ENCODE measurements around the gene MGLL.

MGLL gene

DNA sequence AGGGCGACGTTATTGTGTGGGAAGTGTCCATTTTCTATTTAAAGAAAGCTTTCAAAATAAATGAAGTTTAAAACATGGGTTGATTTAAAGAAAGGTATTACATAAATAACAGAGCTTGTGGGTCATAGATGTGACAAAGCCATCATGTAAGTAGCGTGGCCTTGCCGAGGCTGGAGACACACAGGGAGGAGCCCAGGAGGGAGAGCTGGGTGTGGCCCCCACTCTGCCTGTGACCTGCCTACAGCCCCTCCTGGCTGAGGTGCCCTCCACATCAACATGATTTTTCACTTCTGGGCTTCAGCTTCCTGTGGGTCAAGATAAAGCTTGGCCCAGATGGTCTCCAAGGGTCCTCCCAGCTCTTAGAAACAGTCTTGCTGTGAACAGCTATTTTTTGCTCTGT is 12.5 kb upstream of the MGLL start:
- no peak for DNase-seq

DNA sequence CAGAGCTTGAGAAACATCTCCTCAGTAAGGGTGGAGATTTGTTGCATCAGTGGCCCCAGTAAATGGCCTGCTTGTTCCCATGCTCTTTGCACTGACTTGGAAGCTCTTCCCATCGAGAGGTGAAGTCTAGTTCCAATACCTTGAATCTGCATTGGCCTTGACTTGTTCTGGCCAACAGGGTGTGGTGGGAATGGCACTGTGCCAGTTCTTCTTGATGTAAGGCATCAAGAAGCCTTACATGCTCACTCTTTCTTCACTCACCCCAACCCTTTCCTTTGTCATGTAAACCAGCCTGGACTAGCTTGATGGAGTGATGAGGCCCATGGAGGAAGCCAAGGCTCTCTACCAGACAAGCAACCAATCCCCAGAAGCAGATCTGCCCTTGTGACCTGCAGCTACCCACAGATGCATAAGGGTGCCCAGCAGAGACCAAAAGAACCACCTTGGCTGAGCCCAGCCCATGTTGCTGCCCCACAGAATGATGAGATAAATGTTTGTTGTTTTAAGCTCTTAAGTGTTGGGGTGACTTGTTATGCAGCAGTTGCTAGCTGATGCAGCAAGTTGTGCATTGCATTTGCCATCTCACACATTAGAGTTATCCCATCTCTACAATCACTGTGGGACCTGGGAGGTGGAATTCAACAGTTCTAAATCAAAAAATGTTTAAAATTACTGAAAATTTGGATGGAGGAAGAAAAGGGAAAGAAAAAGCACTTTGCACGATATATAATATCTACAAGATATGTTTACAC is 11.1 kb upstream of the MGLL start:
- DNase-seq, result no peak

DNA sequence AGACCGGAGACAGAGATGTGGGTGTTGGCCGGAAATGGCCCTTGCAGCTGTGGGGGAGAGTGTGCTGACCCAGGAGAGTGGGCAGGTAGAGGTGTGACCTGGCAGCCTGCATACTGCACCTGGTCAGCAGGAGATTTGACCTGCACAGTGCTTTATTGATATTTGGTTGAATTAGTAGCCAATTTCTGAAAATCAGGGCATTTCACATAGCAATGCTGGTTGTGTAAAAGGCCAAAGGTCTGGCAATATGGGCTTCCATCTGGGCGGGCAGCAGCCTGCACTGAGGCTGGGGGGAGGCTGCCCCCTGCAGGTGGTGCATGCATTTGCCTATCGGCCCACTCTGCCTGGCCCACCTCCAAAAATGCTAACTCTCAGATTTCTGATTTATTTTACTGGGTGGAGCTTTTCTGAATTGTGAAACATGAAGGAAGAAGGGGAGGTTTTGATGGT is 9.4 kb upstream of the MGLL start:
- DNase-seq, result no peak

DNA sequence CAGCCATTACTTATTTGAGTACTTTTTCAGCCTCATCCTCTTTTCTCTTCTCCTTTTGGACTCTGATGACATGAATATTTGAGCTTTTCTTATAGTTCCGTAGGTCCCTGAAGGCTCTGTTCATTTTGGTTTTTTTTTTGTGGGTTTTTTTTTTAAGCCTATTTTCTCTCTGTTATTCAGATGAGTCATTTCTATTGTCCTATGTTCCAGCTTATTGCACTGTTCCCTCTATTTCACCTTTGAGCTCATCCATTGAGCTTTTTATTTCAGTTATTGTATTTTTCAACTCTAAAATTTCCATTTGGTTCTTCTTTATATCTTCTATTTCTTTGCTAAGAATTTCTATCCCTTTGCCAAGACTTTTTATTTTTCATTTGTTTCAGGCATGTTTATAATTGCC is 7.2 kb upstream of the MGLL start:
- no peak for DNase-seq

DNA sequence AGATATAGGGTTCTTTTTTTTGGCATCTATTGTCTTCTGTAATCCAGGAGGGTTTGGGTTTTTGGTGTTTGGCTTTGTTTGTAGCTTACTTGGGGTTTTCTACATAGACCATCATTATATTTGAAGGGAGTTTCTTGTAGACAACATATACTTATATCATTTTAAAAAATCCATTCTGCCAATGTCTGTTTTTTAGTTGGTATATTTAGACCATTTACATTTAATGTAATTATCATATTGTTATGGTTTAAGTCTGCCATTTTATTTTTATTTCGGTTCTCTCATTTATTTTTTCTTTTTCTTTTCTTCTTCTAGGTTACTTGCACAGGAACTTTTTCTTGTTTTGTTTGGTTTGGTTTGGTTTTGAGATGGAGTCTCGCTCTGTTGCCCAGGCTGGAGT is 5.5 kb upstream of the MGLL start:
- DNase-seq, result no peak

DNA sequence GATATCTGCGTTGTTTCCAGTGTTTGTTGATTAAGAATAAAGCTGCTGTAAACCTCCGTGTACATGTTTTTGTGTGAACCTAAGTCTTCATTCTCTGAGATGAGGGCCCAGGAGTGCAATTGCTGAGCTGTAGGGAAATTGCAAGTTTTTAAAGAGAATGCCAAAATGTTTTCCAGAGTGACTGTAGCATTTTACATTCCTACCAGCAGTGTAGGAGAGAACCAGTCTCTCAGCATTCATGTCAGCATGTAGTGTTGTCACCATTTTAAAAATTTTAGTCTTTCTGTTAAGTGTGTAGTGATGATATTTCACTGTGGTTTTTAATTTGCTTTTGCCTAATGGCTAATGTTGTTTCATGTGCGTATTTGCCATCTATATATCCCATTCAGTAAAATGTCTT is 3.4 kb upstream of the MGLL start:
- DNase-seq, result no peak

DNA sequence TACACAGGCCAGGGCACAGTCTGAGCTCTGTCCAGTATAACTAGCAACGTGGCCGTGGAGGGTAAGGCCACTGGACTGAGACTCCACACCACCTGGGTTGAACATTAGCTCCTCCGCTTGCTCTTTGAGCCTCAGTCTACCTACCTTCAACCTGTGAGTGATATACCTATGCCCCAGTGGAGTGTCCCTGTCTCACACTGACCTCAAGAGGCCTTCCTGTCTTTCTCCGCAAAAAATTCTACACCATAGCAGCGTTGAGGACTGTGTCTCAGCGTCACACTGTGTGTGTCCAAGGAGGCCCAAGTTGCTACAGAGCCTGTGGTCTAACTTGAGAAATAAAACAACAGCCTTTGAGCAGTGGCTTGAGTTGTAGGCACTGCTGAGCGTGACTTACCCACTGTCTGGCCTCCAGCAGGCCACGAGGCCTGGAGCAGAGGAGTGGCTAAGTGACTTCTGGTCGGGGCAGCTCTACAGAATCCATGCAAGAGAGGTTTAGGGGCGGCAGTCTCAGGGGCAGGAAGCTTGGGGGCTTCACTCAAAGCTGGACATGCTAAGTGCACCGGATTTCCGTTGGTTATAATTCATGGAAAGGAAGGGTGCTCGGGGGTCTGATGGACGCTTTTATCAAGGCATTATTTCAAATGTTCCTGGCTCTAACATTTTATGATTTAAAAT is 2.0 kb upstream of the MGLL start:
- no peak for DNase-seq

DNA sequence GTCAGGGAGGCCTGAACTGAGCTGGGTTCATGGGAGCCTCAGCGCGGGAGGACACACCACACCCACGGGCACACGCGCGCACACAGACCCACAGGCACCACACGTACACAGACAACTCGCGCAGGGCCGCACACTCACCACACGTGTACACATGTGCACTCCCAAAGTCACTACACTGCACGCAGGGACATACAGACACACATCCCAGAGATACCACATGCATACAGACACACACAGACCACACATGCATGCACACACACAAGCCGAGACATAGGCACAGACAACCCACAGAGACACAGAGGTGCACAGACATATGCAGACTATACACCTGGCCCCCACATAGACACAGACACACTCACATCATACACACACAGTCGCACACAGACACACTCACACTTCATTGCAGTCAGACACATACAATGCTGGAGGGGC is 1.1 kb upstream of the MGLL start:
- no peak for DNase-seq

DNA sequence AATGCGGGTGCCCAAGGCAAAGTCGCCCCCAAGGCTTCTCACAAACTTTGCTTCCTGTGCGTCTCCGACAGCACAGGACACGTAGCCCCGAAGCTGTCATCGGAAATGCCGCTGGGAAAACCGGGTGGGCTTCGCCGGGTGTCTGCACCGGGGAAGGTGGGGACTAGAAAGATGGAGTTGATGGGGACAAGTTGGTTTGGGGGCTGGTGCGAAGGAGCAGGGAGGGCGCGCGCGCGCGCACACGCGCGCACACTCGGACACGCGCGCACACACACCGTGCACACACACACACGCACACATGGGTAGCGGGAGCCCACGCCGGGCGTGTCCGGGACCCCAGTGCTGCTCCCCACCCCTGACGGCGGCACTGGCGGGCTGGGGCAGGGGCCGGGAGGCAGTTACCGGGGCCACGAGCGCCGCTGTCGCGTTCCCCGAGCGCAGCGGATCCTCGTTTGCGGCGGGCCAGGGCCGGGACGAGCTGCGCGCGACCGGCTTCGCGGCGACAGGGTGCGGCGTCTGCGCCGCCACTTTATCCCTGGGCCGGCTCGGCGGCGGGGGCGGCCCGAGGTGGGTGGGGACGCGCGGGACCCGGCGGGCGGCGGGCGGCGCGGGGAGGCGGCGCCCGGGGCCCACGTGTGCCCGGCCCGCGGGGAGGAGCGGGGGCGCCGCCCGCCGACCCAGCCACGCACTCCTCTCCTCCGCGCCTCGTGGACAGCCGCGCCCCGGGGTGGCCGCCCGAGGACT is 539 bp upstream of the MGLL start:
- DNase-seq, result no peak

DNA sequence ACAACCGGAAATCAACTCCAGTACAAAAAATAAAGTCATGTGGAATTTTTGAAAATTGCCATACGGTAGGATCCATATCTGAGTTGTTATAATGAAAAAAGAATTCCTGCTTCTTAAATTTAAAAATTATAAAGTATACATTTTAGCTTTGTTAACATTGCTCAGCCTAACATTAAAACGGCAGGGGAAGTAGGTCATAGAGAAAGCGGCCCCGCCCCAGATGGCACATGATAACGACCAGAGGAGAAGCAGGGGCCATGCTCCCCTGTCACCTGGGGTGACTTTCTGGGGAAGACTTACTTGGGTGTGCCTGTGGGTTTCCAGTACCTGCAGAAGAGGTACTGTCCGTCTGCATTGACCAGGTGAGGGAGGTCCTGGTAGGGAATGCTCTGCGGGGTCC is 921 bp downstream of the MGLL start:
- no peak for DNase-seq

DNA sequence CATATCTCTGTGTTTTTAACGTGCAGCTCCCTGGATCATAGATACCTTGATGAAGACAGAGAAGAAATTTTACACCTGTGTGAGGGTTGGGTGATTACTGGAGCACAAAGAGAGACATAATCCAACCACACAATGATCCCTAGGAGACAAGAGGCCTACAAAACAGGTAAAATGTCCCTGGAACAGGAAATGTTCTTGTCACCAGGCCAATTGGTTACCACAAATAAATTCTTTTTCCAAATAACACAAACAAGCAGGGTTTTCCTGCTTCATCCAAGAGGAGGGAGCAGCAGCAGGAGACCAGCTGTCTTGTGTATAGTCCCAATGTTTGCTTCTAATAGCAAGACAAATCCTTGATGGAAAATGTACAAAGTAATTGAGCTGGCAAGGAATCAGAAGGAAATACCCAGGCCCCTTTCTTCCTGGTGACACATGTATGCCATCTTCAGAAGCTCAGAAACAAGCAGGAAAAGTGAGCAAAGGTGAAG is 1.4 kb downstream of the MGLL start:
- peak; percentile 34 for DNase-seq

DNA sequence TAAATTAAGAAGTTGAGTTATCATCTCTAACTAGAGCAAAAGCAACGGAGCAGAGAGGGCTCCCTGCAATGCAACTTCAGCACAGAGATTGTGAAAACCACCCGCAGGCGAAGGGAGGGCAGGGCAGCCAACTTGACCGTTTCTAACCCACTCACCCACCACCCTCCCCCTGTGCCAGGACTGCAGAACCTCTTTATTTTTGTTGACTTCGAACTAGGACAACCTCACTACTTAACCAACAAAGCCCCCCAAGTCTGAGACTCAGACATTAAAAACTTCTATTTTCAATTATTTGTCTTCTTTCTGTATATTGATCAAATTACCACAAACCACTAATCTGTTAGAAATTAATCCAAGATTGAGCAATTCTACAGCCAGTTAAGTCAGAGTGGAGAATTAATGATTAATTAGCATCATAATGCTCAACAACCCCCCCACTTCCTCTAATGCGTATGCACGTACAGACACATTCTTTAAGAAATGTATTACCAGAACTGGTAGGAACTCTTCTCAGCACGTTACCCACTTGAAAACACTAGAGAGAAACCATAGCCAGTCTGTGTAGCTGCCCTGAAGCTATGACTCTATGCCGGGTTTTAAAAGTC is 2.0 kb downstream of the MGLL start:
- DNase-seq, result no peak

DNA sequence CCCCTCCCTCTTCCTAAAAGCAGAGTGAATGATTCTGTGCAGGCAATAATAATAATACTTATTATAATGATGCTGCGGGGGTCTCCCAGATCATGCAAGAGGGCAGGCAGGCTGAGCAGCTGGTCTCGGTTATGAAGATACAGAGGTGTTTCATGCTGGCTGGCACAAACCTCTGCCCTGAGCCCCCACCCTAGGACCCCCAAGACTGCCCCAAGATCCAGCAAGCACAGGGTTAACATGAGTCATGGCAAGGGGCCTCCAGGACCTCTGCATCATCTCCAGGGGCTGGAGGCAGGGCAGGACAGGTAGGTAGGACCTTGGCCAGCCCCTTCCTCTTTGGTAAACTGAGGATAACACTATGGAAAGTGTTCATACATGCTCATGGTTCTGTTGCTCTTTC is 2.7 kb downstream of the MGLL start:
- no peak for DNase-seq

DNA sequence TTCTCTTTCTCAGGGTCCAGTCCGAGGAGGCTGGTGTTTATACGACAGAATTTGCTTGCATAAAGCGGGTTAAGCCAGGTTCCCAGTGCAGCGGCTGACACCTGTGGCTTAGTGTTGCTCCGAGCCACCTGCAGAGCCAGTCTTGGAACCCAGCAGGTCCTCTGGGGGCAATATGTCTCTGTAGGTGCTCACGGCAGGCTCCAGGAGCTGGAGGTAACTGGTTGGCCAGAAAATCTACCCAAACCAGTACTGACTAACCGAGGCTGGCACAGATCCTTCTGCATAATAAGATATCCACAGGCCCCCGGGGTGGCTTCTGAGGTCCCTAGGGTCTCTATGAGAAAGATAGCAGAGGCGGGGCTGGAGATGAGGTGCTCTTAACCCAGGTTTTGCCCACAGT is 3.2 kb downstream of the MGLL start:
- no peak for DNase-seq

DNA sequence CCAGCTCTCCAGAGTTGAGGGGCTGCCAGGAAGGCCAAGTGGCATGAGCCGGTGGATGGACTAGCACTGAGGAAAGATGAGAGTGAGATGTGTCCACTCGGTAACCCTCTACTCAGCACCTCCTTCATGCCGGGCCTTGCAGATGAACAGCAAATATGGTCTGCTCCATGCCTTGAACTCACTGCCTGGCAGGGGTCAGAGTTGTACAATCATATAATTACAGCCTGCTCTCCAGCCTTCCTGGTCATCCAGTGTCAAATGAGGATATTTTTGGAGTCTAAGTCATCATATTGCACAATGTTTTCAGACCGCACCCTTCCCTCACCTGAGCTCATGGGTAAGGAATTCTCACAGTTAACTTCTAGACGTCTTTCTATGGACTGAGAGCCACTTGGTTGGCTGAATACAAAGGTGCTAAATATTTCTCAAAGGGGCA is 4.9 kb downstream of the MGLL start:
- no peak for DNase-seq

DNA sequence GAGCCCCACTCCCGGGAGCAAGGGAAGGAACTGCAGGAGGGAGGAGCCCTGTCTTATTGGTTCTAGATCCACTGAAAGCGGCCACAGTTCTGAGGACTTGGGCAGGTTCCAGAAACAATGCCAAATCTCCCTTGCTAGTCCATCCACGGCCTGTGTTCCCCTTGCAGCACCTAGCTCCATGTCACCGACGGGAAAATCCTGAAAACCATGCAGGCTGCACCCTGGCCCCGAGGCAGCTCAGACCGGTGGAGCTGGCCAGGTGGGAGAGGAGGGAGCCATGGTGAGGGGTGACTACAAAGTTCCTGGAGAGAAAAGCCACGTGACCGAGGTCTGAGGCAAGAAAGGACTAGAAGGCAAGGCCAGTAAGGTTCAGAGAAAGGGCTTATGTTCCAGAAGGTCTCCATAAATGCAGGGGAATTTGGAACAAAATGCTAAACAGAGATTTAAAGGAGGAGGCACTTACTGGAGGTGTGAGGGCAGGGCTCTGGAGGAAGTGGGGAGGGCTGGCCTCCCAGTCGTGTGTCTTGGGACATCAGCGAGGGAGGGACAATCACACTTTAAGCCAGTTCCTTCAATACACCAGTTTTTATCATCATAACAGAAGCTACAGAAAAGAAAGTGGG is 5.4 kb downstream of the MGLL start:
- no peak for DNase-seq

DNA sequence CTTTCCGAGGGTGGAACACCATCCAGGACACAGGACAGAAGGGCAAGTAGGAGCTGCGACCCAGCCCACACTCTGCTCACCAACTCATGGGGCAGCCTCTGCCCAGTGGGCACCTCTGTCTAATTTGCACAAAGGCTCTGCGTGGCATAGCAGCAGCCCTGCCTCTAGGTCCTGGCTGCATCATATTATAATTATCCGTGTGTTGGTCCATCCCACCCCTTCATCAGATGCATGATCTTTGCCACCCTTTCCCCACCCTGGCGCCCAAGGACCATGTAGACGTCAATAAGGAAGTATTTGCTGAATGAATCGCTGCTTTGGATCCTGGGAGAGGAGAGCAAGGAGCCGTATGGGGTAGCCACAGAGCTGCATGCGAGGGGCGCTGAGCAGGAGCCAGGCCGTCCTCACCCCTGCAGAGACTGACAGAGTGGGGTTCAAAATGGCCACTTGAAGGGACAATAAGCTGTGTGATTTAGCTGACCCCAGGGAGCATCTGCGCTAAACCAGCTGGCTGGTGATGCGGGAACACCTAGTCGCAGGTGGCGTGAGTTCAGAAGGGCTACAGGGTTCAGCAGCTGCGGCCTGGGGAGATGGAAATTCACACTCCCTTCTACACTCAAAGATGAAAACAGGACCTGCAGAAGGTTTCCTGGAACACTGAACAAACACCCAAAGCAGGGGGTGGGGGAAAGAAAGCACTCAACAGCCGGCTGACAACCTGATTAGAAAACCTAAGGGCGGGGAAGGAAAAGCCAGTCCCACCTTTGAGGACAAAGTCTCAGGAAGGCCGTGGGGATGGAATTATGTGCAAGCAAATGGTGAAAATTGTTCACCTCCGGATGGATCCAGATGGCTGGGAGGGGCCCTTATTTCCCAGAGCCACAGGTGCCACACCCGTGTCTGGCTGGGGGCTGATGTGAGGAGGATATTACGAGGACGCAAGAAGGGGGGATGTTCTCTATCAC is 6.4 kb downstream of the MGLL start:
- DNase-seq, result no peak

DNA sequence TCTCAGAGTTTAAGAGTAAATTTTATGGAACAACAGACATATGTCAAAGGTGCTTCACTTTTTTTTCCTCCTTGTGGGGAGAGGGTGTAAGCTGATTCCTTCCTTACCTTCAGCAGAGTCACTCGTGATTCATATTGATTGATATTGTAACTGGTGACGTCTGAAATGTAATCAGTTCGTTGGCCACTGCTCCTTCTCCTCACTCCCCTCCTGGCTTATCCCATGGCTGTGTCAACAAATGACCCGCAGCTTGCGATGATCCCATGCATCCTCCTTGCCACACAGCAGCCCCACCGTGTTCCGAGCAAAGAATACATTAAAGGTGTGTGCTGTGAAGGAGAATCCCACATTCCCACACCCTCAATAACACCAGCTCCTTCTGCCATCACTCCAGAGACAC is 7.3 kb downstream of the MGLL start:
- DNase-seq, result no peak

DNA sequence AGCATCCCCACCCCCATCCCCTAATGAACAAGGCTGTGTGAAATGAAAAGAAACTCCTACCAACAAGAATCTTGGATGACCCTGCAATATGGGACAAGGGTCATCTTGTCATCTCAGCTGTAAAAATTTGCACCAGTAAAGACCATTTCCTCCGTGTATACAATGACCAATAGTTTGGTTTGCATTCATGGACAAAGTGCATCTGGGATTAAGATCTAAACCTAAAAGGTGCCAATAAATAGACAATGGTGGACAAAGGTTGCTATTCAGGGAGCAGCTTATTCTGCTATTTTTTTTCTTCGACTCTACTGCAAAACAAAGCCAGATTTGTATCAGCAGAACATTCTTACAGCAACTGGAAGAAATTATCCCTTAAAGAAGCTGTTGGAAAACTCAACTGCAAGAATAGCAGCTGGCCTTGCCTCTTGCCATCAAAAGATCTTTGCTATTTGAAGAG is 8.0 kb downstream of the MGLL start:
- DNase-seq, result no peak

DNA sequence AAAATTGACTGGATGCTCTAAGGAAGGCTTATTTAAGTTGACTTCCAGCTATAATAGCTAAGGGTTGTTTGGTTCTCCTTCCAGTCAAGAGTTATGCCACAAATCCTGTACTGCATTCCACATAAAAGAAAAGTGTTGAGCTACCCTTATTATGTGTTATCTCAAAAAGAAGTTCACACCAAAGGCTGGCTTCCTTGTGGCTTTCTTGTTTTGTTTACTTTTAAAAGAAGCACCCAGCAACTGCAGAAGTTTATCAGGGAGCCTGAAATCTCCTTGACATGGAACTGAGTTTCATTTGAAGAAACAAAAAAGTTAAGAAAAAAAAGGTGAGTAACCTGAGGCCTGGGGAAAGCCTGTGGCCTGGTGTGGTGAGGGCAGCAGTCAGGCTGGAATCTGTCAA is 10.2 kb downstream of the MGLL start:
- no peak for DNase-seq

DNA sequence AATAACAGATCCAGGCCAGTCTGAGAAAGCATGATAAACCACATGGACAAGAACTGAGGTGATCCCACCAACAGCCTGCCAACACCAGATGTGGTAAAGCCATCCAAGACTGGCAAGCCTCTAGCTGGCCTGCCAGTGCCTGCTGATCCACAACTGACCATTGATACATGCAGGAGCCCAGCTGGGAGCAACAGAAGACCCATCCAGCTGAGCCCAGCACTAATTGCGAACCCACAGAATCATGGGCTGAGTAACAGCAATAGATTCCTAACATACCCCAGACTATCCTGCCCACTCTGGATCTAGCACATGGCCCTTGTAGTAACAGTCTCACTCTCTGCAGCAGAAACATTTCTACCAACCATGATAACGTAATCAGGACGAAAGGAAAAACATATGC is 10.6 kb downstream of the MGLL start:
- DNase-seq, result no peak

DNA sequence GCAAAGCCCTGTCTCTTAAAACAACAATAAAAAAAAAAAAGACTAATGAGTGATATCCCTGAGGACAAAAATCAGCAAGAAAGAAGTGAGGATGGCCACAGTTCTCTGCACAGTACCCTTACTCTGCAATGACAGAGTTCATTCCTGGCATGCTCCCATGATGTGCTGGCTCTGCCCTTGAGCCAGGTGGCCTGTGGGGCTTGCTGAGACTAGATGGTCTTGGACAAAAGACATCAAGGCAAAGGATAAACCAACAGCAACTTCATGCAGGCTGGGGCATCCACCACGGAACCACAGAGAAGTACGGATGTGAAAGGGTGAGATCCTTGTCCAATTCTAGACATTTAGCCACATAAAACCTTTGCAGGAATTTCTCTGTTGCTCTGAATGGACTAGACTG is 12.7 kb downstream of the MGLL start:
- DNase-seq, result no peak

All from NCI-H187 treated with DMSO at 0.1 percent for 48 hours (cell line).